ENCODE results near the gene NT5DC4. TPM values are rescaled to one million over a fixed set of nuclear protein-coding genes. Genes with fewer than 3 reads are reported as not detected.

NT5DC4 gene
- total RNA-seq, 1 donor: not detected

DNA sequence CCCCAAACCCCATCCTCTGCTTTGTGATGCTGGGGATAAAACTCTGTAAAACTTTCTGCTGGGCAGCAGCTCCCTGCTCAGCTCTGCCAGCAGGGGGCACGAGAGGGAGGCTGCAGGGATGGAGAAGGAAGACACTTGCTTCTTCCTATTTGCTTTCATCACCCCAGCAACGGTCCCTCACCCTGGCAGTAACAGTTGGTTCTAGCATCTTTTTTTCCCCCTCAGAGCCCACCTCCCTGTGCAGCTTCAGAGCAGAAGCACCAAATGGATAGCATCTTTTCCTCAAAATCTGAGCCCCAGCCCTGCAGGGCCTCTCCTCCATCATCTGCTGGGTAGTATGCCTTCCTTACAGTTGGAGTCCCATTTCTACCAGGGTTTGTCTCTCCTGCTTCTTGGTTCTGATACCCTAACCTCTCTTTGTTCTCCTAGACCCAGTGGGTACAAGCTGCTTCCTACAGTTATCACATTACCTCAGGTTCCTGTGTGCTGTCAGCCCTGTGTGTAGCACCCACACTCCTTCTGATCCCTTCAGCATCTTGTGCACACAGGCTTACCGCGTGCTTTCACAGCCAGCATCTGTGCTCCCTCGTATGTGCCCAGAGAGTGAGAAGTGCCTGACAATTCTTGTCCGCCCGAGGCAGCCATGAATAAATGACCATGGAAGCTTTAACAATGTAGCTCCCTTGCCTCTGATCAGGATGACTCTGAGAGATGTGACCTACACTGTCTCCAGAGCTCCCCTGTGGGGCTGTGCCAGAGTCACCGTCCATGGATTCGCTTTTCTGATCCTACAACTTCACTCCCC, 29.1 kb downstream of the NT5DC4 start:
- H3K4me1 ChIP-seq (ENCODE audit: insufficient read depth, low read length): peaks cover 21% of the 10 kb centered on the region
- H2AFZ ChIP-seq (ENCODE audit: low read length): peak overlapping the region; percentile 38
- peak; percentile 93 for DNase-seq (ENCODE audit: insufficient read length, low spot score, missing footprints)
- peak overlapping the region; percentile 89 for H3K27ac ChIP-seq (ENCODE audit: low read depth, low read length)
- H3K9me3 ChIP-seq (ENCODE audit: low read depth, low read length): no peaks in the 10 kb centered on the region
- peak overlapping the region; percentile 34 for H3K4me2 ChIP-seq (ENCODE audit: insufficient read depth, low read length)
- peaks cover 25% of the 10 kb centered on the region for H3K36me3 ChIP-seq (ENCODE audit: insufficient read depth, low read length)
- no peak overlapping the region for H3K4me3 ChIP-seq (ENCODE audit: insufficient read depth, low read length)
- H3K79me2 ChIP-seq (ENCODE audit: insufficient read depth, low read length): peaks cover 58% of the 10 kb centered on the region
- H4K20me1 ChIP-seq (ENCODE audit: insufficient read depth, low read length): no peaks in the 10 kb centered on the region
- no peaks in the 10 kb centered on the region for H3K27me3 ChIP-seq (ENCODE audit: insufficient read depth, low read length)
- TF ChIP-seq, protein P1, sequence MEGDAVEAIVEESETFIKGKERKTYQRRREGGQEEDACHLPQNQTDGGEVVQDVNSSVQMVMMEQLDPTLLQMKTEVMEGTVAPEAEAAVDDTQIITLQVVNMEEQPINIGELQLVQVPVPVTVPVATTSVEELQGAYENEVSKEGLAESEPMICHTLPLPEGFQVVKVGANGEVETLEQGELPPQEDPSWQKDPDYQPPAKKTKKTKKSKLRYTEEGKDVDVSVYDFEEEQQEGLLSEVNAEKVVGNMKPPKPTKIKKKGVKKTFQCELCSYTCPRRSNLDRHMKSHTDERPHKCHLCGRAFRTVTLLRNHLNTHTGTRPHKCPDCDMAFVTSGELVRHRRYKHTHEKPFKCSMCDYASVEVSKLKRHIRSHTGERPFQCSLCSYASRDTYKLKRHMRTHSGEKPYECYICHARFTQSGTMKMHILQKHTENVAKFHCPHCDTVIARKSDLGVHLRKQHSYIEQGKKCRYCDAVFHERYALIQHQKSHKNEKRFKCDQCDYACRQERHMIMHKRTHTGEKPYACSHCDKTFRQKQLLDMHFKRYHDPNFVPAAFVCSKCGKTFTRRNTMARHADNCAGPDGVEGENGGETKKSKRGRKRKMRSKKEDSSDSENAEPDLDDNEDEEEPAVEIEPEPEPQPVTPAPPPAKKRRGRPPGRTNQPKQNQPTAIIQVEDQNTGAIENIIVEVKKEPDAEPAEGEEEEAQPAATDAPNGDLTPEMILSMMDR (IDR thresholded peaks at IDR 0.05; ENCODE audit: extremely low read depth, low read depth, low read length): peak; percentile 99

DNA sequence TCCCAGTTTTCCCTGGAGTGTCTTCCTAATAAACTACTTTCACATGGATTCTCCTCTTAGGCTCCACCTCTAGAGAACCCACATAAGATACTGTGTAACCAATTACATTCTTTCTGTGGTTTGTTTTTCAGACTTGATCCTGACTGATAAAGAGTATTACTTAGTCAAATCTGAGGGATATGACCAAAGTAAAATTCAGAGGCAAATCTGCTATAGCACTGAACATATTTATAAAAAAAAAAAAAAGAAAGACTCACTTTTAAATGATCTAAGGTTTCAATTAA, 29.7 kb downstream of the NT5DC4 start:
- Histone ChIP-seq H3K27me3 (ENCODE audit: insufficient read depth, low read length) (no peaks in the 10 kb centered on the region), H3K9me3 (ENCODE audit: low read depth, low read length) (no peaks in the 10 kb centered on the region), H3K79me2 (ENCODE audit: insufficient read depth, low read length) (peaks cover 64% of the 10 kb centered on the region), H3K4me3 (ENCODE audit: insufficient read depth, low read length) (no peak overlapping the region), H2AFZ (ENCODE audit: low read length) (peak overlapping the region; percentile 38), H3K4me1 (ENCODE audit: insufficient read depth, low read length) (peaks cover 21% of the 10 kb centered on the region), H3K27ac (ENCODE audit: low read depth, low read length) (peak overlapping the region; percentile 89), H4K20me1 (ENCODE audit: insufficient read depth, low read length) (no peaks in the 10 kb centered on the region), H3K4me2 (ENCODE audit: insufficient read depth, low read length) (peak overlapping the region; percentile 34), H3K36me3 (ENCODE audit: insufficient read depth, low read length) (peaks cover 25% of the 10 kb centered on the region)
- TF ChIP-seq, protein P1 (IDR thresholded peaks at IDR 0.05; ENCODE audit: extremely low read depth, low read depth, low read length): no peak
- DNase-seq (ENCODE audit: insufficient read length, low spot score, missing footprints): no peak

DNA sequence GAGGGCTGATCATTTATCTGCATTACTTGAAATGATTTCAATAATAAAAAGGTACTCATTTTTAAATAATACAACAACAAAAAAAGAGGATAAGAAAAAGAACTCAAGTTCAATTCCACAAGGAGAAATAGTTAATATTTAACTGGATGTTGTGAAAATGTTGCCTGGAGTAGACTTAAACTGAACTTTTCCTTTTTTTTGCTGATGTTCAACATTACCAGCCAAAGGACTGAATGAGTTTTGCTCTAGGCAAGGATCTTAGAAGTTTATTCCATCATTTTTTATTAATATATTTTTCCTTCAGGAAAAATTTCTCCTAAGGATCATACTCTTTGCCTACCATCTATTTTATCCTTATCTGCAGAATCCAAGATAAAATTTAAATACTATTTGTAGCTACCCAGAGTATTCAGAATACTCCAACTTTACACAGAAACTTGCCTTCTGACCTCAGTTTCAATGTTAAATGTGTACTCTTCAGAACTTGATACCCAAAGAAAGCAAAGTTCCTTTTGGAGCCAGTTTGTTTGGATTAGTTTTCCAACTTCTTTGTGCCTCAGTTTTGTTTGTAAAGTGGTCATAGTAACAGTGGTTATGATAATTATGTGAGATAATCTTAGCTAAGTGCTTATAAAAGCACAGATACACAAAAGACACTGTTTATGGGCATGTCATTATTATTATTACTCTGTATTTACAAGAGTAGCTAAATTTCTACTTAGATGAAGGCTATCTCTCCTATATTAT, 30.8 kb downstream of the NT5DC4 start:
- H3K79me2 ChIP-seq (ENCODE audit: insufficient read depth, low read length): peaks cover 67% of the 10 kb centered on the region
- H3K27ac ChIP-seq (ENCODE audit: low read depth, low read length): peak overlapping the region; percentile 89
- peaks cover 21% of the 10 kb centered on the region for H3K4me1 ChIP-seq (ENCODE audit: insufficient read depth, low read length)
- peak overlapping the region; percentile 63 for H2AFZ ChIP-seq (ENCODE audit: low read length)
- H4K20me1 ChIP-seq (ENCODE audit: insufficient read depth, low read length): no peaks in the 10 kb centered on the region
- no peak overlapping the region for H3K4me3 ChIP-seq (ENCODE audit: insufficient read depth, low read length)
- peak overlapping the region; percentile 21 for H3K4me2 ChIP-seq (ENCODE audit: insufficient read depth, low read length)
- H3K27me3 ChIP-seq (ENCODE audit: insufficient read depth, low read length): no peaks in the 10 kb centered on the region
- no peak for DNase-seq (ENCODE audit: insufficient read length, low spot score, missing footprints)
- TF ChIP-seq, protein P1 (IDR thresholded peaks at IDR 0.05; ENCODE audit: extremely low read depth, low read depth, low read length): no peak
- H3K9me3 ChIP-seq (ENCODE audit: low read depth, low read length): no peaks in the 10 kb centered on the region
- H3K36me3 ChIP-seq (ENCODE audit: insufficient read depth, low read length): peaks cover 23% of the 10 kb centered on the region

DNA sequence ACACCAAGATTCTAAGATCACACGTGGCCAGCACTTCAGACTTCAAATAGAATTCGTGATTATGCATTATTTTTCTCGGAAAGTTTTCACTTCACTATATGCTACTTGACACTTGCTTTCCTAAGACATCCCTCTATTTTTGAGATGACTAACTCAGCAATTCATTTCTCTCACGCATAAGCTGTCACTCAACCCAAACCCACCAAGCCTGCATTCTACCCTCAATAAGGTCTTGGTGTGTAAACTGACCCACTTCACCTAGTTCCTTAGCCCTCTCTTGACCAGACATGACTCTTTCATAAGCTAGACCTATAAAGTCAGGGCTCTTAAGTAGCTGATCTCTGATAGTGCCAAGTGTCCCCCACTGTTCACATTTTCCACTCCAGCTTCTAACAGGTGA, 31.8 kb downstream of the NT5DC4 start:
- peaks cover 66% of the 10 kb centered on the region for H3K79me2 ChIP-seq (ENCODE audit: insufficient read depth, low read length)
- TF ChIP-seq, protein P1 (IDR thresholded peaks at IDR 0.05; ENCODE audit: extremely low read depth, low read depth, low read length): no peak
- peak overlapping the region; percentile 21 for H3K4me2 ChIP-seq (ENCODE audit: insufficient read depth, low read length)
- H3K9me3 ChIP-seq (ENCODE audit: low read depth, low read length): no peaks in the 10 kb centered on the region
- peak overlapping the region; percentile 63 for H2AFZ ChIP-seq (ENCODE audit: low read length)
- no peaks in the 10 kb centered on the region for H4K20me1 ChIP-seq (ENCODE audit: insufficient read depth, low read length)
- no peaks in the 10 kb centered on the region for H3K27me3 ChIP-seq (ENCODE audit: insufficient read depth, low read length)
- DNase-seq (ENCODE audit: insufficient read length, low spot score, missing footprints): no peak
- peaks cover 27% of the 10 kb centered on the region for H3K36me3 ChIP-seq (ENCODE audit: insufficient read depth, low read length)
- no peak overlapping the region for H3K4me3 ChIP-seq (ENCODE audit: insufficient read depth, low read length)
- H3K27ac ChIP-seq (ENCODE audit: low read depth, low read length): peak overlapping the region; percentile 89
- peaks cover 21% of the 10 kb centered on the region for H3K4me1 ChIP-seq (ENCODE audit: insufficient read depth, low read length)

Data from osteoblast (primary cell).